Measurements from ENCODE around the gene ATF6.

The ATF6 gene

GRCh38 chr1:161999301-162000052, 233.4 kb downstream of the ATF6 start:
- DNase-seq (ENCODE audit: low read depth) = no peak

GRCh38 chr1:162000053-162000420, 233.9 kb downstream of the ATF6 start:
- no peak for DNase-seq (ENCODE audit: low read depth)

GRCh38 chr1:162003061-162003829, 237.1 kb downstream of the ATF6 start:
- no peak for DNase-seq (ENCODE audit: low read depth)

- DNase-seq (ENCODE audit: low read depth) = no peak
These were observed 237.7 kb downstream of the ATF6 start for GRCh38 chr1:162003830-162004215.

- DNase-seq (ENCODE audit: low read depth) = no peak
These were observed 238.4 kb downstream of the ATF6 start for GRCh38 chr1:162004441-162004950.

- DNase-seq (ENCODE audit: low read depth) = no peak
These were observed 240.0 kb downstream of the ATF6 start for GRCh38 chr1:162006081-162006480.

- DNase-seq (ENCODE audit: low read depth) = no peak
These were observed 241.3 kb downstream of the ATF6 start for GRCh38 chr1:162007466-162007865.

- no peak for DNase-seq (ENCODE audit: low read depth)
These were observed 242.7 kb downstream of the ATF6 start for GRCh38 chr1:162008799-162009198.

GRCh38 chr1:162009501-162010174, 243.5 kb downstream of the ATF6 start:
- DNase-seq (ENCODE audit: low read depth) = no peak

GRCh38 chr1:162010175-162010506, 244.0 kb downstream of the ATF6 start:
- DNase-seq (ENCODE audit: low read depth) = no peak

GRCh38 chr1:162011337-162012012, 245.4 kb downstream of the ATF6 start:
- no peak for DNase-seq (ENCODE audit: low read depth)

- DNase-seq (ENCODE audit: low read depth) = no peak
These were observed 247.2 kb downstream of the ATF6 start for GRCh38 chr1:162013289-162013688.

All from activated T-cell treated with anti-CD3 and anti-CD28 coated beads for 1 hour (primary cell).